Common myeloid progenitor, CD34-positive (primary cell): ENCODE results near the gene TMEM184B.

ENCODE experiments used
- CTCF ChIA-PET: fragments of 350-600 bp; sonication (Branson Sonifier 250); formaldehyde crosslinking; loops from one replicate; lab custom pipeline; 2021; ENCODE audit warnings: antibody characterized with exemption; lab: Charles Lee
- POLR2A ChIA-PET: fragments of 350-600 bp; sonication (Branson Sonifier 250); formaldehyde crosslinking; loops from one replicate; lab custom pipeline; 2021; ENCODE audit warnings: antibody characterized with exemption; lab: Charles Lee
- DNase-seq, 3 donors: peaks; one replicate each; pipeline versions ENCODE4 v3.0.0 to v3.0.0-alpha.2; 2013
- H3K27ac ChIP-seq, 2 experiments: 1 replicate in 1 of 2; 2 replicates in 1 of 2; pipeline ENCODE4 v1.7.0; 2013; ENCODE audit warnings: inconsistent platforms in 2 of 2, low read length in 2 of 2, mild to moderate bottlenecking in 2 of 2, low read depth in 1 of 2, moderate library complexity in 1 of 2; ENCODE audit not compliant: severe bottlenecking in 2 of 2, insufficient read depth in 1 of 2, poor library complexity in 1 of 2
- H3K27me3 ChIP-seq, 5 experiments: replicated peaks in 2 of 5; 1 replicate in 3 of 5; 2 replicates in 2 of 5; pipeline versions ENCODE4 v1.6.1 to v1.7.0; 2013; ENCODE audit warnings: low read length in 4 of 5, mild to moderate bottlenecking in 2 of 5, moderate library complexity in 2 of 5, inconsistent platforms in 1 of 5; ENCODE audit not compliant: insufficient read depth in 5 of 5, control insufficient read depth in 4 of 5
- H3K36me3 ChIP-seq, 4 experiments: 1 replicate in 2 of 4; 2 replicates in 2 of 4; pipeline versions ENCODE4 v1.6.1 to v1.7.0; 2013; ENCODE audit warnings: low read length in 3 of 4, control low read depth in 1 of 4, mild to moderate bottlenecking in 1 of 4; ENCODE audit not compliant: control insufficient read depth in 4 of 4, insufficient read depth in 4 of 4
- H3K4me1 ChIP-seq, 4 experiments: 1 replicate in 3 of 4; 2 replicates in 1 of 4; pipeline versions ENCODE4 v1.6.1 to v1.7.1; 2013; ENCODE audit warnings: low read length in 3 of 4, mild to moderate bottlenecking in 3 of 4, control low read depth in 1 of 4, inconsistent platforms in 1 of 4, moderate library complexity in 1 of 4; ENCODE audit not compliant: control insufficient read depth in 4 of 4, insufficient read depth in 4 of 4; ENCODE audit errors: control extremely low read depth in 1 of 4
- H3K4me3 ChIP-seq, 7 experiments: 1 replicate in 4 of 7; 2 replicates in 3 of 7; pipeline versions ENCODE4 v1.5.1 to v1.7.0; 2013; ENCODE audit warnings: mild to moderate bottlenecking in 7 of 7, low read length in 6 of 7, moderate library complexity in 6 of 7, inconsistent platforms in 2 of 7, low read depth in 2 of 7, control low read depth in 1 of 7; ENCODE audit not compliant: insufficient read depth in 4 of 7, control insufficient read depth in 1 of 7; ENCODE audit errors: extremely low read depth in 1 of 7
- H3K9me3 ChIP-seq, 5 experiments: 1 replicate in 4 of 5; 2 replicates in 1 of 5; pipeline versions ENCODE4 v1.6.1 to v1.7.1; 2013; ENCODE audit warnings: low read length in 4 of 5, mild to moderate bottlenecking in 2 of 5, inconsistent platforms in 1 of 5, low read depth in 1 of 5, moderate library complexity in 1 of 5; ENCODE audit not compliant: control insufficient read depth in 4 of 5, insufficient read depth in 2 of 5; ENCODE audit errors: control extremely low read depth in 1 of 5
- WGBS: methylation state at CpG from one replicate; pipeline ENCODE4 v1.1.5; 2013; ENCODE audit not compliant: insufficient coverage; 5-methylcytosine and 5-hydroxymethylcytosine counted together

TMEM184B gene

GRCh38 chr22:38269466-38269865, 3.3 kb downstream of the TMEM184B start:
- no peak for DNase-seq
- Histone ChIP-seq H3K4me1 (peaks cover 4 to 42% (median 35%) of the 10 kb centered on the region in 4 experiments), H3K27ac (peak overlapping the region in 1 of 2 experiments; percentile 2), H3K36me3 (peaks cover 0 to 2% (median under 1%) of the 10 kb centered on the region in 4 experiments), H3K27me3 (no peaks in the 10 kb centered on the region), H3K9me3 (no peaks in the 10 kb centered on the region), H3K4me3 (no peak overlapping the region)
- WGBS = 99% methylated on average over 7 of the region's 7 CpGs
- ChIA-PET POLR2A (no interaction called here), CTCF (interaction anchor here (1.3 kb wide), 1 partner anchor 9 kb away, joined by 4 read pairs; no protein-coding TSS in a partner anchor)

- Histone ChIP-seq H3K4me3 (peak overlapping the region in 2 of 7 experiments; percentile 4 to 13), H3K4me1 (peaks cover 0 to 31% (median 25%) of the 10 kb centered on the region in 4 experiments), H3K36me3 (peaks cover 0 to 2% (median 1%) of the 10 kb centered on the region in 4 experiments), H3K27ac (no peak overlapping the region), H3K27me3 (no peaks in the 10 kb centered on the region), H3K9me3 (no peaks in the 10 kb centered on the region)
- POLR2A ChIA-PET = interaction anchor here (0.9 kb wide), 1 partner anchor 60 kb away, joined by 6 read pairs; no protein-coding TSS in a partner anchor
- 0% methylated on average over 1 of the region's 4 CpGs for WGBS
- CTCF ChIA-PET = interaction anchor here (0.6 to 2.7 kb wide), 6 partner anchors 13 to 1044 kb away, joined by 3 to 7 read pairs (median 3); no protein-coding TSS in a partner anchor
- DNase-seq = peak; percentile 83 to 94 (median 91)
Measured at GRCh38 chr22:38267086-38267485, 5.7 kb downstream of the TMEM184B start.

- no peaks in the 10 kb centered on the region for H3K27me3 ChIP-seq
- WGBS = 32% methylated on average over 8 of the region's 8 CpGs
- ChIA-PET POLR2A (no interaction called here), CTCF (interaction anchor here (1.3 to 2.7 kb wide), 3 partner anchors 9 to 36 kb away, joined by 3 to 7 read pairs (median 5); no protein-coding TSS in a partner anchor)
- H3K4me3 ChIP-seq = no peak overlapping the region
- H3K27ac ChIP-seq = no peak overlapping the region
- DNase-seq = peak in 2 of 3 donors; percentile 39 to 50
- peaks cover 0 to 2% (median 1%) of the 10 kb centered on the region in 4 experiments for H3K36me3 ChIP-seq
- H3K4me1 ChIP-seq = peaks cover 0 to 22% (median 19%) of the 10 kb centered on the region in 4 experiments
- no peaks in the 10 kb centered on the region for H3K9me3 ChIP-seq
Measured at GRCh38 chr22:38266120-38266519, 6.7 kb downstream of the TMEM184B start.

- 100% methylated on average over 4 of the region's 6 CpGs for whole genome bisulfite sequencing
- ChIA-PET CTCF (interaction anchor here (1.5 kb wide), 1 partner anchor 10 kb away, joined by 4 read pairs; no protein-coding TSS in a partner anchor), POLR2A (no interaction called here)
- H3K27ac ChIP-seq = no peak overlapping the region
- H3K4me1 ChIP-seq = peaks cover 2 to 28% (median 20%) of the 10 kb centered on the region in 4 experiments
- H3K4me3 ChIP-seq = no peak overlapping the region
- no peaks in the 10 kb centered on the region for H3K9me3 ChIP-seq
- no peaks in the 10 kb centered on the region for H3K27me3 ChIP-seq
- DNase-seq = no peak
- peaks cover 0 to 2% (median 1%) of the 10 kb centered on the region in 4 experiments for H3K36me3 ChIP-seq
Measured at GRCh38 chr22:38264322-38264843, 8.4 kb downstream of the TMEM184B start.

GRCh38 chr22:38262051-38262795, 10.6 kb downstream of the TMEM184B start:
- peaks cover 0 to 2% (median 1%) of the 10 kb centered on the region in 4 experiments for H3K36me3 ChIP-seq
- H3K9me3 ChIP-seq = no peaks in the 10 kb centered on the region
- H3K27ac ChIP-seq = no peak overlapping the region
- H3K27me3 ChIP-seq = no peaks in the 10 kb centered on the region
- peaks cover 3 to 25% (median 17%) of the 10 kb centered on the region in 4 experiments for H3K4me1 ChIP-seq
- ChIA-PET CTCF (interaction anchor here (0.9 to 1.1 kb wide), 3 partner anchors 8 to 92 kb away, joined by 3 read pairs; no protein-coding TSS in a partner anchor), POLR2A (no interaction called here)
- H3K4me3 ChIP-seq = no peak overlapping the region
- WGBS = 89% methylated on average over 17 of the region's 20 CpGs
- DNase-seq = peak in 2 of 3 donors; percentile 19 to 31

- H3K27ac ChIP-seq = no peak overlapping the region
- H3K4me3 ChIP-seq = no peak overlapping the region
Measured at GRCh38 chr22:38260761-38261681, 11.8 kb downstream of the TMEM184B start.

More at GRCh38 chr22:38260761-38261681, 11.8 kb downstream of the TMEM184B start:
- no peak for DNase-seq
- Histone ChIP-seq H3K9me3 (no peaks in the 10 kb centered on the region), H3K27me3 (no peaks in the 10 kb centered on the region), H3K36me3 (peaks cover 0 to 2% (median 1%) of the 10 kb centered on the region in 4 experiments), H3K4me1 (peaks cover 2 to 14% (median 5%) of the 10 kb centered on the region in 4 experiments)
- 92% methylated on average over 7 of the region's 15 CpGs for WGBS
- ChIA-PET POLR2A (interaction anchor here (1.1 kb wide), 1 partner anchor 56 kb away, joined by 6 read pairs; the partner anchor contains the start of gene CSNK1E), CTCF (interaction anchor here (0.8 to 1.4 kb wide), 3 partner anchors 8 to 148 kb away, joined by 3 to 4 read pairs (median 4); no protein-coding TSS in a partner anchor)
